NCI-H524 (cell line): ENCODE results near the gene GYPB.
A peak's percentile ranks its signal among the peaks of the same experiment; 100 is the strongest.
"Not testable (repeated sequence)": the region's sequence is repeated elsewhere in the genome, so short reads cannot be mapped to it uniquely, and the experiment has no call there.

Experiments used
- DNase-seq, 2 experiments: peaks; one replicate each; lab custom pipeline; 2025; lab: John Stamatoyannopoulos, UW

The GYPB gene

GRCh38 chr4:144014808-144015207, 4.4 kb downstream of the GYPB start:
- DNase-seq: no peak

DNA sequence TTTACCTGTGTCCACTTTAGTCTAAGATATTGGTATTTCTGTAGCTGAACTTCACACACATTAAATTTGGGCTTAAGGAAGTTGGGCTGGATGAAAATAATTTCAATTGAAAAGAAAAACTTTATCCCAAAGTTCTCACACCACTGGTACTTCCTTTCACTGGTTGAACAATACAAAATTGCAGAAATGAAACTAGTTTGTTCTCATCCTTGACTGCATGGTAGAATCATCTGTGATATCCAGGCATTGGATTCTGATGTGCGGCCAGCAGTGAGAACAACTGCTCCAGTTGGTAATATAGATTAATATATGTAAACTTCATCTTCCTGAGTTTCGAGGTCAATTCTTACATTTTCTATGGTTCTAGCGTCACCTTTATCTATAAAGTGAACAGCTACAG, 10.6 kb downstream of the GYPB start:
- DNase-seq: not testable (repeated sequence)

DNA sequence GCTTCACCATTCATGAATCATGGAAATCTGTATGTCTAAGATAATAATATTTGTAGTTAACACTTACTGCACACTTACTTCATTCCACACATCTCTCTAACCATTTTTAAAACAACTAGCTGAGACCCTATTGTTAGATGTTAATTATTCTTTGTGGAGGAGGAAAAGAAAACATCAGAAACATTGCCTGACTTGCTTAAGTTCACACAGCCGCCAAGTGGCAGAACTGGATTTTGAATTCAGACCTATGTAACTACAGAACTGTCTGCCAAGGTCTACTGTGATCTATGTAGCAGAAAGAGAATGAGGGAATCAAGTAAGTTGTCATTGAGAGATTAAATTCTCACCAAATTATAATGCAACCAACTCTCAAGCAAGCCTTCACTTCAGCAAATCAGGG, 11.2 kb downstream of the GYPB start:
- DNase-seq: not testable (repeated sequence)

- not testable (repeated sequence) for DNase-seq
Measured at GRCh38 chr4:144006200-144006803, 12.9 kb downstream of the GYPB start.

DNA sequence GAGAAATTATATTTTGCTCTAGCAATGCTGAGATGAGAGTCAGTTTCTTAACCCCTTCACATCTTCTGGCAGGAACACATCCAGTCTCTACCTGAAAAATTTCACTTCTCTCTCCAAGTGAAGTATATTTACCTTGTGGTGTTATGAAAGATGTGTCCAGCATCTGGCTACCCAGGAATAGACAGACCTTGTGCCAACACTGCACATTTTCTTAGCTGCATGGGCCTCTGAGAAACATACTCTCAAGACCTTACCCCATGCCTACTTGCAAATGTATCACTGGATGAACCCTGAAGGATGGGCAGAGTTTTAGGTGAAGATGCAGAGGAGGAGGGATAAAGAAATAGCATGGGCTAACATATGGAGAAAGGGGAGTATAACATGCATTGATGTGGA, 13.6 kb downstream of the GYPB start:
- not testable (repeated sequence) for DNase-seq

DNA sequence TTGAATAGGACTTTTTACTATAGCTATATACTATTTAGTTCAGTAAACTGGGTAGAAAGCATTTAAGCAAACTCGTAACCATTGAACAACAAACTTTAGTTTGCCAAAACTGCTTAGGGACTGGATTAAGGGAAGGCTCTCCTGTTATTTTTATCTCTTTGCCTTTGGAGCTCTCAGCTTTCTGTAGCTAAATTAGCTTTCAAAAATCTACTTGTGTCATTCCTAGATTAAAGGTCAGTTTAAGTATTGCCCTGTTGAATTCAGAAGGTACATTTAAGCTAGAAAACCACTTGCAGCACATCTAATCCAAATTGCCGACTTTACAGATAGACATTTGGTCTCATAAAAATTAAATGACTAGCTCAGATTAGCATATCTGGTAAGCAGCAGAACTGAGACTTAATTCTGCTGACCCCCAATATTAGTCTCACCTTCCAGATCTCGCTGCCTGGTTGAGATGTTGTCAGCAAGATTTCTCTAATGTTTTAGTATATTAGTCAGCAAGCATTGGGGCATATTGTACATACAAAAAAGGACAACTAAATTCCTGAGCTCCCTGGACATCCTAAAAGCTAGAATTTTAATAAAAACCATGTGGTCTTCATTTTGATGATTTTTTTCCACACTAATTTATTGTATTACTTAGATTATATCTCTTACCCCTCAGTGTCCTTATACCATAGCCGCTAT, 14.2 kb downstream of the GYPB start:
- DNase-seq: not testable (repeated sequence)

- not testable (repeated sequence) for DNase-seq
Measured at GRCh38 chr4:144003890-144004265, 15.3 kb downstream of the GYPB start.

DNA sequence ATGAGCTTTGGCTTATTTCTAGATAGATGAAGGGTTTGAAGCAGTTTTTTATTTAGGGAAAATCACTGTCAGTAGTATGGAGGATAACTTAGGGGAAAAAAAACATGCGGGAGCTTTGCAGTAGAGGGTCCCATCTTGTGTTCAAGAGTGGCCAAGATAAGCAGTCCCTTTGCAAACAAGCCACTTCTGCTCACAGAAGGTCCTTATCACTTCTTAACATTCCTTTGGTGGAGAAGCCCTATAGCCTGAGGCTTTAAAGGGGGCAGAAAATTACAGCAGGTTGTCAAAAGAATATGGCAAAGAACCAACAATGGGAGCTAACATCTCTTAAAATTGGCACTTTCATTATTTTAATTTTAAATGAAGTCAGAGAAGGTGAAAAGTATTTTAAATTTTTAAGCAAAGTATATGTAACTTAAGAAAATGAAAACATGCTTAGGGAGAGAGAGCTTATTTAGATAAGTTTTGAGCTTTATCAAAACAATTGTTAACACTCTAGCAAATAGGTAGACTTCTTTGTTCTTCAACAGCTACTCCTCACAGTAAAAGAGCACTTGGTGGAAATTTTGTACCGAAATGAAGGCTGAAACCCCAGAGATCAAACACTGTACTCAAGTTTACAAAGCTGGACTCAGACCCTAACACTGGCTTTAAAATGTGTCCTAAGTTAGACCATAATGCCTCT, 15.8 kb downstream of the GYPB start:
- not testable (repeated sequence) for DNase-seq

DNA sequence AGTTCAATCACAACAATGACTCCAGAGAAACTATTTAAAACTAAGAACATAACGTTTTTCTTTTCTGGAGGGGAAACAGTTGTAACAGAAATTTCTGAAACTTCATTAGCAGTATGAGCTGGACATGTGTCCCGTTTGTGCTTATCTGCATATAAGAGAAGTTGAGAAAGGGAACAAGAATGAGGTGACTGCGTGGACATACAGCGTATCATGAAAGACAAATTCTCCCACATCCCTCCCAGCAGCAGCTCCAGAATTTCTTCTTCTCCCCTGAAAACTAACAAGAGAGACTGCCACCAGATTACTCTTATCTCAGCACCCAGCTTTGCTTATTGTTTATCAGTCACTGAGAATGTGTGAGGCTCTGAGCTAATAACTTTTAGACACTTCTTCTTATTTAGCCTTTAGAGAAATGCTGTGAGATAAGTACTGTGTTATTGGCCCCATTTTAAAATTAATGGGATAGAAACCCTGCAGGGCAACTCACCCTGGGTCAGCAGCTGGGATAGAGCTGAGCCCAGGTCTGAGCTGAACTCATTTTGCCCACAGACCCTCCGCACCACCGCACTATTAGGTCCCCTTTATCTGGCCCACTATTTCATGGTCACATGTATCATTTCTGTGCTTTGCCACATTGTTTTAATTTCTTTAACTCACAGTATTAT, 18.7 kb downstream of the GYPB start:
- DNase-seq: not testable (repeated sequence)

GRCh38 chr4:143996193-143996592, 23.0 kb downstream of the GYPB start:
- not testable (repeated sequence) for DNase-seq

DNA sequence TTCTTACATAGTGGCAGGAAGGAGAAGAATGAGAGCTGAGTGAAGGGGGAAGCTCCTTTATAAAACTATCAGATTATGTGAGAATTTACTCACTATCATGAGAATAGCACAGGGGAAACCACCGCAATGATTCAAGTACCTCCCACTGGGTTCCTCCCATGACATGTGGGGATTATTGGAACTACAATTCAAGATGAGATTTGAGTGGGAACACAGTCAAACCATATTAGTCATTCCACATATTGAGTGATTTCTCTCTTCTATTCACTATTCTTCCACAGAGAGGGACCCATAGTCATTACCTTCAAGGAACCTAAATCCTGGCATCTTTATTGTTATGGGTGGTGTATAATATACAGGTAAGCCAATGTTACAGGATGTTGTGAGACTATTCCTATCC, 27.4 kb downstream of the GYPB start:
- DNase-seq: not testable (repeated sequence)

GRCh38 chr4:143990717-143991116, 28.5 kb downstream of the GYPB start:
- DNase-seq: not testable (repeated sequence)

GRCh38 chr4:143986180-143986579, 33.0 kb downstream of the GYPB start:
- DNase-seq: no peak

DNA sequence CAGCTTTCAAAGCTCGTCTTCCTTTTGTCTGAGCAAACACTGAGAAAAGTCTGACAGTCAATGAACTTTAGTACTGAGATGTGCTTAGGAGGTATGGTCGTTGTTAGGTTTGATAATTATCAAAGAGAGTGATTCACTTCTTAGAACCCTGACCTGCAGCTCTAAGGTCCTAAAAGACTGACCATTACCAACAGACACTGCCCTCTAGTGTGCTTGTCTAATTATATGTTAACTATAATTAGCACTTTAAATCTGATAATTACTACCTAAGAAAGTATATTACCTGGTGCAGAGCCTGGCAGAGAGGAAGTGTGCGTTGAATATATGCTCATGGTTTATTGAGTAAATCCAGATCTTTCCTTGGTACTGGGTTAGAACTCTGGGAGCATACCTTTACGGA, 38.4 kb downstream of the GYPB start:
- DNase-seq: peak in 1 of 2 experiments; percentile 0

GRCh38 chr4:143975527-143975926, 43.7 kb downstream of the GYPB start:
- not testable (repeated sequence) for DNase-seq

- not testable (repeated sequence) for DNase-seq
Measured at GRCh38 chr4:143974021-143974420, 45.2 kb downstream of the GYPB start.

GRCh38 chr4:143961075-143961474, 58.1 kb downstream of the GYPB start:
- DNase-seq: no peak

GRCh38 chr4:143955306-143955705, 63.9 kb downstream of the GYPB start:
- not testable (repeated sequence) for DNase-seq

DNA sequence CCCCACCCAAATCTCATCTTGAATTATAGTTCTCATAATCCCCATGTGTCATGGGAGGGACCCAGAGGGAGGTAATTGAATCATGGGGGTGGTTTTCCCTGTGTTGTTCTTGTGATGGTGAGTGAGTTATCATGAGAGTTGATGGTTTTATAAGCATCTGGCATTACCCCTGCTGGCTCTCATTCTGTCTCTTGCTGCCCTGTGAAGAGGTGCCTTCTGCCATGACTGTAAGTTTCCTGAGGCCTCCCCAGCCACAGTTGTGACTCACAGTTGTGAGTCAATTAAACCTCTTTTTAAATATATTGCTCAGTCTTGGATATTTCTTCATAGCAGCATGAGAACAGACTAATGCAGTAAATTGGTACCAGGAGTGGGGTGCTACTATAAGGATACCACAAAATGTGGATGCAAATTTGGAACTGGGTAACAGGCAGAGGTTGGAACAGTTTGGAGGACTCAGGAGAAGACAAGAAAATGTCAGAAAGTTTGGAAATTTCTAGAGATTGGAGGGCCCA, 67.7 kb downstream of the GYPB start:
- DNase-seq: not testable (repeated sequence)

DNA sequence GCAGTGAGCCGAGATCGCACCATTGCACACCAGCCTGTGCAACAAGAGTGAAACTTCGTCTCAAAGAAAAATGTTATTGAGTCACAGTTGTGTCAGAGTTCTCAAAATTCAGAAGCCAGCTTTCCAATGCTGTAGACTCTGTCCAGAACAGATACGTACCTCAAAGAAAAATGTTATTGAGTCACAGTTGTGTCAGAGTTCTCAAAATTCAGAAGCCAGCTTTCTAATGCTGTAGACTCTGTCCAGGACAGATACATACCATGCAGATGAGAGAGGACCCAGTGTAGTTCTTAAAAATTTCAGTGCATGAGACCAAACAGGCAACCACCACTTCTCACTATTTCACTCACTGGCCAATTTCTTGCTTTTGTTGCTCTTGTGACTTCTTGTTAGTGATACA, 68.2 kb downstream of the GYPB start:
- DNase-seq: not testable (repeated sequence)

DNA sequence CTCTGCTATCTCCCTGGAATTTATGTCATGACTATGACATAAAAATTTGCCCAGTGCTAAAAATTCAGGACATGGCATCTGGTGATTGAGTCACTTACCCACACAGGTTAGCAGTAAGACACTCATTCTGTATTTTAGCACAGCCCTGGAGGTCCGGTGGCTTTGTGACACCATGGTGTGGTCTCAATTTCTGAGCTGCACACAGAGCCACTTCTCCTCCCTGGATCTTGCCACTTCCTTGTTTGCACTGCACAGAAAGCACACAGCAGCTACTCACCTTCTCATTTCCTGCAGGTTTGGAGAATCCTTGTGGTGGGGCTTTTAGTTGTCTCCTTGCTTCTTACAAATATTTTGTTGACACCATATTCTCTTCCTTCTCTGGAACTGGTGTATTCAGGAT, 69.0 kb downstream of the GYPB start:
- DNase-seq: not testable (repeated sequence)

DNA sequence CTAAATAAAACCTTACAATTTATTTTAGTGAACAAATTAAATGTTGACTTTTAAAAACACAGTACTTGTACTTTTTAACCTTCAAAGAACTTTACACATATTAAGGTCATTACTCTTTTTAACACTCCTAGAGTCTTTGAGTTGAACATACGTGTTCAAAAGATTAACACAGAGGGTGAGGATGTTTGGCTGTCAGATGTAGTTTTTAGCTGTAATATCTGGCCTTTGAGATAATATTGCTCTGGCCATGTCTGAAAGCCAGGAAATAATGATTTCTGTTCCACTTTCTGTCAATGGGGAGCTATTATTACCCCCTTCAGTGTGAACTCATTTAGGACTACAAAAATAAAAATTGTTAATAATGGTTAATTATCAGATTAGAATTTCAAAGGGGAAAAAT, 71.7 kb downstream of the GYPB start:
- not testable (repeated sequence) for DNase-seq
